Aorta (tissue), 5 donors: ENCODE measurements around the gene KRTAP5-6. TPM values are rescaled to one million over a fixed set of nuclear protein-coding genes. Genes with fewer than 3 reads are reported as not detected.

Experiments
- ATAC-seq: fragments of 200-7000 bp; cut with Tn5 transposase; one replicate; pipeline ENCODE4 v1.9.1; 2022; ENCODE audit warnings: moderate library complexity; ENCODE audit not compliant: low FRiP score
- DNase-seq, 2 donors: peaks; one replicate each; pipeline ENCODE4 v3.0.0-alpha.2; 2020
- H3K27ac ChIP-seq, 2 donors: one replicate each; pipeline ENCODE4 v1.5.1; 2013; ENCODE audit warnings: low read length in 2 of 2, mild to moderate bottlenecking in 2 of 2, moderate library complexity in 2 of 2, control low read depth in 1 of 2, inconsistent platforms in 1 of 2, low read depth in 1 of 2
- H3K27me3 ChIP-seq, 2 donors: one replicate each; pipeline ENCODE4 v1.6.1; 2013; ENCODE audit warnings: control low read depth in 1 of 2, low read length in 1 of 2, mild to moderate bottlenecking in 1 of 2, moderate library complexity in 1 of 2; ENCODE audit not compliant: insufficient read depth in 2 of 2, control insufficient read depth in 1 of 2
- H3K36me3 ChIP-seq, 2 donors: one replicate each; pipeline ENCODE4 v1.6.1; 2013; ENCODE audit warnings: control low read depth in 1 of 2, low read length in 1 of 2, mild to moderate bottlenecking in 1 of 2; ENCODE audit not compliant: insufficient read depth in 2 of 2, control insufficient read depth in 1 of 2
- H3K4me1 ChIP-seq, 2 donors: one replicate each; pipeline ENCODE4 v1.6.1; 2013; ENCODE audit warnings: low read length in 2 of 2, control low read depth in 1 of 2, mild to moderate bottlenecking in 1 of 2, moderate library complexity in 1 of 2; ENCODE audit not compliant: insufficient read depth in 2 of 2, control insufficient read depth in 1 of 2
- H3K4me3 ChIP-seq, 2 donors: one replicate each; pipeline ENCODE4 v1.5.1; 2013; ENCODE audit warnings: low read length in 2 of 2, control low read depth in 1 of 2, mild to moderate bottlenecking in 1 of 2
- H3K9me3 ChIP-seq: one replicate; pipeline ENCODE4 v1.6.1; 2013; ENCODE audit warnings: mild to moderate bottlenecking, low read length; ENCODE audit not compliant: control insufficient read depth
- WGBS, 2 donors: extraction: QIAGEN DNeasy Blood & Tissue Kit; methylation state at CpG; one replicate each; pipeline ENCODE4 v1.1.7; 2013; 5-methylcytosine and 5-hydroxymethylcytosine counted together
- intact Hi-C, 2 donors: fragments of 100-400 bp; cut with DNase I; formaldehyde crosslinking; loops; one replicate each; pipeline versions ENCODE4 v1.14.2 to v1.15.0; 2022
- polyA plus RNA-seq, 2 donors: library from polyadenylated mRNA; stranded (reverse); fragments of 200-250 nt; gene quantifications; one replicate each; pipeline ENCODE4 v1.2.3, GENCODE V29; 2013
- total RNA-seq, 2 donors: library from RNA; stranded (reverse); fragmentation: NEBNext Ultra II Directional; extraction: Animal tissue kit (Norgen Biotek cat#: 25700); gene quantifications; one replicate each; pipeline ENCODE4 v1.2.1, GENCODE V29; 2021
- donor health status: healthy with polysubstance abuse.
- donor health status: Bipolar disorder and iron deficiency.
- donor health status: DM: no; HTN: no; CAD: no.
- donor health status: DM: no; HTN: no; CAD: no.
- donor health status: DM: yes; HTN: yes; CAD: no.

The KRTAP5-6 gene
- total and polyA plus RNA-seq, 4 donors: not detected

DNA sequence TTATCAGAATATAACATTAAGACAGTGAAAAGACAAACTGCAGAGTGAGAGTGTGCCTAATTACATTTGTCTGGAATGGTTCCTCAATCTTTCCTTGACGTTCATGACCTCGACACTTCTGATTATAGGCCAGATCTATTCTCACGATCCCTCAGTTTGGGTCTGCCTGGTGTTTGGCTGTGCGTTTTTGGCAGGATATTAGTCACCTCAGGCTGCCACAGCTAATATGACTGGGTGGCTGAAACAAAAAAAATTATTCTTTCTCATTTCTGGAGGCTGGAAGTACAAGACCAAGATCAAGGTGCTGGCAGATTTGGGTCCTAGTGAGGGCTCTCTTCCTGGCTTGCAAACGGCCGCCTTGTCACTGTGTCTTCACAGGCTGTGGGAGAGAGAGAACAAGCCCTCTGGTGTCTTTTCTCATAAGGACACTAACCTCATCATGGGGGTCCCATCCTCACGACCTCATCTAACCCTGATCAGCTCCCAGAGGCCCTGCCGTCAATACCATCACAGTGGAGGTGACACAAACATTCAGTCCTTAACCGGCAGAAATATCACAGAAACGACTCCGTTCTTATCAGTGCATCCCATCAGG is 30.2 kb downstream of the KRTAP5-6 start:
- ATAC-seq (no peak), DNase-seq (no peak)
- H3K9me3 ChIP-seq: no peaks in the 10 kb centered on the region

DNA sequence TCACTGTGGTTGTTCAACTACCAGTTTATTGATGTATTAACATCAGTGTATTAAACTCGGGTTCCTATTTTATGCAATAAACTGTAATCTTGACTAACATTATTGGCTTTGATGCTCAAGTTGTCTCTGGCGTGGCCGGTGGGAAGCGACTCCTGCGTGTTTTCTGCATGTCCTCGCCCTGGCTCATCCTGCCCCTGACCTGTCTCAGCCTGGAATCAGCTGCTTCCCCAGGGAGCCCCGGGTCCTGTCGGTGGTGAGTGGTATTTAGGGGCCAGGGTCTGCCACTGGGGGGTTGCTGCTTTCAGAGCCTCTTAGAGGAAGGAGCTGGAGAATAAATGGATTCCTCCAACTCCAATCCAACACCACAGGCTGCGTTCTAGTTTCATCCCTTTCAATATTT is 30.9 kb downstream of the KRTAP5-6 start:
- Histone ChIP-seq H3K27ac (no peak overlapping the region), H3K27me3 (no peaks in the 10 kb centered on the region), H3K9me3 (no peaks in the 10 kb centered on the region), H3K36me3 (no peaks in the 10 kb centered on the region), H3K4me3 (no peak overlapping the region), H3K4me1 (no peaks in the 10 kb centered on the region)
- ATAC-seq (no peak), DNase-seq (no peak)
- 77 to 85% methylated on average over 9 of the region's 9 CpGs for whole genome bisulfite sequencing, 2 donors
- intact Hi-C loops: no loop called here

More for the DNA sequence above, 30.2 kb downstream of the KRTAP5-6 start:
- H3K4me3 ChIP-seq: no peak overlapping the region
- no peaks in the 10 kb centered on the region for H3K4me1 ChIP-seq
- intact Hi-C loops: no loop called here
- WGBS, 2 donors: 67 to 68% methylated on average over 11 of the region's 11 CpGs
- no peak overlapping the region for H3K27ac ChIP-seq
- no peaks in the 10 kb centered on the region for H3K36me3 ChIP-seq
- no peaks in the 10 kb centered on the region for H3K27me3 ChIP-seq

DNA sequence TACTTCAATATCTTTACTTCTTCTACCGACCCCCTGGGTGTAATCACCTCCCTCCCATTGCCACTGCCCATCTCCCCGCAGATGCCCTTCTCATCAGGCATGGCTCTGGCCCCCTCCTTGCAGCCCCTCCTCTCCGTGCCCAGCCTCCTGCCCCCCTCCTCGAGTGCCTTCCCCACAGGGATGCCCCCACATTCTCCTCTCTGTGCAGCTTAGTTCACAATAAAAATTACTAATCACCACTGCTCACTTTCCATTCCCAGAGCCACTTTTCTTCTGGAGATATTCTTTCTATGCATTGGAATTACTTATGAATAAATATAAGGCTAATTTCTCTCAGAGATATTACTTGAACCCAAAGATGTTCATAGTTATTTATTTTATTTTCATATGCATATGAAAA is 31.3 kb downstream of the KRTAP5-6 start:
- 60 to 63% methylated on average over 4 of the region's 4 CpGs for WGBS, 2 donors
- no peaks in the 10 kb centered on the region for H3K36me3 ChIP-seq
- ATAC-seq: no peak
- intact Hi-C loops: no loop called here
- H3K9me3 ChIP-seq: no peaks in the 10 kb centered on the region
- DNase-seq: peak in 1 of 2 donors; percentile 51
- H3K4me1 ChIP-seq: no peaks in the 10 kb centered on the region
- H3K27ac ChIP-seq: no peak overlapping the region
- H3K27me3 ChIP-seq: no peaks in the 10 kb centered on the region
- H3K4me3 ChIP-seq: no peak overlapping the region

DNA sequence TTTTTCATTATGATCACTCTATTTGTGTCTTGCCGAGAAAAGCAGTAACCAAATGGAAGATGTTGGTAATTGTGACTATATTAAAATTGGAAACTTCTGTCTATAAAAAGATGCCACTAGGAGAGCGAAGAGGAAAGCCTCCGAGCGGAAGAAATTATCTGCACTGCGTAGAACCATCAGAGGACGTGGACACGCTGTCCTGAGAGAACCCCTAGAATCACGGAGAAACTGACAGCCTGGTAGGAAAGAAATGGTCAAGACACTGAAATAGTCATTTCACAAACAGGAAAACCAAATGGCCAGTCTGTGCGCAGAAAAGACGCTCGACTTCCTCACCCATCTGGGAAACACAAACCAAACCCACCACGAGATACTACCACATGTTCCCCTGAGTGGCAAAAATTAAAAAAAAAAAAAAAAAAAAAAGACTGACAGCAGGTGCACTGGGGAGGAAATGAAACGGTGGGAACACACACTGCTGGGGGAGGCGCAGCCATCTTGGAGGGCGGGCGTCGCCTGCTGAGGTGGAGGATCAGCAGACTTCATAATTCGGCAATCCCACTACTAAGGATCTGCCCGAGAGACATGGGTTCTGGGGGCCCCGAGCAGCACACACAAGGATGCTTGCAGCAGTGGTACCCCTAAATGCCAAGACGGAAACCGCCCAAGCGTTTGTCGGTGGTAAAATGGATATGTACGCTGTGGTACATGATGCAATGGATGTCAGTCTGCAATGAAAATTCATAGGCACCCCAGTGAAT is 32.1 kb downstream of the KRTAP5-6 start:
- H3K27ac ChIP-seq: no peak overlapping the region
- H3K36me3 ChIP-seq: no peaks in the 10 kb centered on the region
- intact Hi-C loops: no loop called here
- DNase-seq (peak in 1 of 2 donors; percentile 46), ATAC-seq (no peak)
- H3K27me3 ChIP-seq: no peaks in the 10 kb centered on the region
- no peaks in the 10 kb centered on the region for H3K9me3 ChIP-seq
- H3K4me3 ChIP-seq: no peak overlapping the region
- WGBS, 2 donors: 88% methylated on average over 25 of the region's 25 CpGs
- no peaks in the 10 kb centered on the region for H3K4me1 ChIP-seq

DNA sequence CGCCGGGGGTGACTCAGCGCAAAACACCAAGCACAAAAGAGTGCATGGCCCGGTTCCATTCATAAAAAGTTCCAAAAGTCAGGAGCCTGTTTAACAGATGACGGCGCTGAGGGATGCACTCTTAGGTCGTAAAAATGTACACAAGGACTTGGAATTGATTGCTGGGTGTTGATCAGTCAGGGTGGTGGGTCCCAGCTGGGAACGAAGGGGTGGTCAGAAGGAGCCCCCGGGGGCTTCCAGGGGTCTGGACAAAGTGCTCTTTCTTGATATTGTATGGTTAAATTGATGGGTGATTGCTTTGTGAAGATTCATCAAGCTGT is 32.7 kb downstream of the KRTAP5-6 start:
- no peaks in the 10 kb centered on the region for H3K27me3 ChIP-seq
- ATAC-seq: no peak
- WGBS, 2 donors: 71 to 78% methylated on average over 9 of the region's 9 CpGs

DNA sequence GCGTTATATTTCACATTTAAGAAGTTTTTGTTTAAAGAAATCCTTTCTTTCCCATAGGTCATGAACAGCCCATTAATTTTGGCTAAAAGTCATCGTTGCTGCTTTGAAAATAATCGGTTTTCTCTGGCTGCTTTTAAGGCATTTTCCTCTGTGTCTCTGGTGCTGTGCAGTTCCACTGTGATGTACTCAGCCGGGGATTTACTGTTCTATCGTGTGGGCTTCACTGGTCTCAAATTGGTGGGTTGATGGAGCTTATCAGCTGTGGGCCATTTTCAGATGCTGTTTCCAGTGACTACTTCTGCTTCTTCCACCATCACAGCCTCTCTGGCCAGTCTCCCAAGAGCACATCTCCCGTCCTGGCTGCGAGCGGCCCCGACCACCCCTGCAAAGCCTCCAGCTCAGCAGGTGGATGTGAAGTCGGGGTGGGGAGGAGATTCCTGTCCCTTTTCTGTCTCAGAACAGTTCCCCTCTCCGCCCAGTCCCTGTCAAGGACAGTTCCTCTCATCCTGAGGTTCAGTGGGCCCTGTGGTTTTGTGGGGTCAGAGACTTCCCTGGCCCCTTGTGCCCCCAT is 33.1 kb downstream of the KRTAP5-6 start:
- no peak for ATAC-seq
- Histone ChIP-seq H3K27ac (no peak overlapping the region), H3K27me3 (no peaks in the 10 kb centered on the region), H3K4me3 (no peak overlapping the region), H3K4me1 (no peaks in the 10 kb centered on the region), H3K9me3 (no peaks in the 10 kb centered on the region), H3K36me3 (no peaks in the 10 kb centered on the region)
- intact Hi-C loops: no loop called here
- 64 to 68% methylated on average over 11 of the region's 11 CpGs for WGBS, 2 donors
- DNase-seq: peak in 1 of 2 donors; percentile 34

More for the DNA sequence above, 32.7 kb downstream of the KRTAP5-6 start:
- no peaks in the 10 kb centered on the region for H3K4me1 ChIP-seq
- H3K27ac ChIP-seq: no peak overlapping the region
- H3K9me3 ChIP-seq: no peaks in the 10 kb centered on the region
- H3K36me3 ChIP-seq: no peaks in the 10 kb centered on the region
- H3K4me3 ChIP-seq: no peak overlapping the region
- no peak for DNase-seq
- intact Hi-C loops: no loop called here

DNA sequence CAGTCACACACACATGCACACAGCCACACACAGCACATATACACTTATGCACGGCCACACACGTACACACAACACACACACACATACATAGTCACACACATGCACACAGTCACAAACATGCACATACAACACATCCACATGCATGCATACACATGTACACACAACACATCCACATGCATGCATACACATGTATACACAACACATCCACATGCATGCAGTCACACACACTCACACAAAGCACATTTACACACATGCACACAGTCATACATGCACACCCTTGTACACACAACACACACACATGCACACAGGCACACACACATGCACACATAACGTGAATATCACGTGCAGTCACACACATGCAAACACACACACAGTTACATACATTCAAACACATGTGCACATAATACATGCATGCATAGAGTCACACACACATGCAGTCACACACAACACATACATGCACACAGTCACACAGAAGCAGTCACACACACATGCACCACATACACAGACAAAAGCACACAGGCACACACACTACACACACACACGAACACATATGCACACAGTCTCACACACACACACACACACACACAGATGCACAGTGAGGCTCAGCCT is 34.6 kb downstream of the KRTAP5-6 start:
- ATAC-seq: no peak
- H3K27me3 ChIP-seq: no peaks in the 10 kb centered on the region
- no peaks in the 10 kb centered on the region for H3K4me1 ChIP-seq
- H3K36me3 ChIP-seq: no peaks in the 10 kb centered on the region
- no peak overlapping the region for H3K4me3 ChIP-seq
- H3K27ac ChIP-seq: no peak overlapping the region
- no peaks in the 10 kb centered on the region for H3K9me3 ChIP-seq
- intact Hi-C loops: no loop called here
- 90 to 93% methylated on average over 5 of the region's 5 CpGs for WGBS, 2 donors
- DNase-seq: peak in 1 of 2 donors; percentile 8

DNA sequence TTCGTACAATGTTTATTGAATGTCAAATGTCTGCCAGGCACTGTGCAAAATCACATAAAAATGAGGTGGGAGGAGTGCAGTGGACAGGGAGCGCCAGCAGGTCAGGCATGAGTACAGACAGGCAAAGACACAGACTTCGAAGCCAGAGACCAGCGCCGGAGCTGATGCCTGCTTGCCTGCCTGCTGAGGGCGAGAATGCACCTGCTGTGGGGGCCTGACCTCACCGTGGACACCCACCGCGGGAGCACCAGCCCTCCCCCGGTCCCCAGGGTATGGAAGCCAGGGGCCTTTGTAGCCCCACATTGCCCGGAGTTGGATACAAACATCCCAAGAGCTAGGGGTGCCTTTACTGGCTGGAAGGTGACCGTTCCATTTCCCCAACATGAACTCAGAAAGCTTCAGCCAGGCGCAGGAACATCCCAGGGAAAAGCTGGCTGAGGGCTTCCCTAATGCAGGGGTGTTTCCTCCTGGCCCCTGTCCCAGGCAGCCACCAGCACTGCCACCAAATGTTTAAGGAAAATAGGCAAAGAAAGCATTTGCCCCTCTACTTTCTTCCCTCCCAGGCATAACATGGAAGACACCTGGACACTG is 35.5 kb downstream of the KRTAP5-6 start:
- intact Hi-C loops: no loop called here
- Histone ChIP-seq H3K27me3 (no peaks in the 10 kb centered on the region), H3K36me3 (no peaks in the 10 kb centered on the region), H3K4me1 (no peaks in the 10 kb centered on the region), H3K4me3 (no peak overlapping the region), H3K9me3 (peaks cover 3% of the 10 kb centered on the region), H3K27ac (no peak overlapping the region)
- ATAC-seq (no peak), DNase-seq (peak in 1 of 2 donors; percentile 75)
- 36 to 37% methylated on average over 13 of the region's 13 CpGs for WGBS, 2 donors
